ENCODE measurements around the gene CCDC192.

CCDC192 gene

DNA sequence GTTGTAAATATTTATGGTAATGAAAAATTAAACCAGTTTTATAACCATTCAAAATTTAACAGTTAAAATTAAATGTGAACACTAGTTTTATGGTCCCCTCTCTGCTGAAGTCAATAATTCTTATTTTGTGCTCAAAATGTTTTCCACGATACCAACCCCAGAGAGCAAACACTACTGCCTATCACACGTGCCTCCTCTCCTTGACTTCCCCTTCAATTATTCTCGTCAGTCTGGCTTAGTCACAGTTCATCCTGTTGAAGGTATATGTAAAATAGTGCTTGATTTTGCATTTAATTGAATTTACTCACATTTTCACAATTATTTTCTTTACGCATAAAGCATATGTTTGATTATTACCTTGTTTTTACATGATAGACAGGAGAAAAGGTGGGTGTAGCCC, 148.8 kb downstream of the CCDC192 start:
- no peak for DNase-seq

DNA sequence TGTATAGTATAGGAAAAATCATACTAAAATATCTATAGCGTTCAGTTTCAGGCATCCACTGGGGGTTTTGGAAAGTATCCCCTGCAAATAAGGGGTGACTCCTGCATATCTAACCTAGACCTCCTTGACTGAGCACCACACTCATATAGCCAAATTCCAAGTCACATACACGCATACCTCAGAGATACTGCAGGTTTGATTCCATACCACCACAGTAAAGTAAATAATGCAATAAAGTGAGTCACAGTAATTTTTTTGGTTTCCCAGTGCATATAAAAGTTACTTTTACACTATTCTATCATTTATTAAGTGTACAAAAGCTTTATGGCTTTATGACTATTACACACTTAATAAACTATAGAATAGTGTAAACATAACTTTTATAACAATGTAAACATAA, 151.3 kb downstream of the CCDC192 start:
- no peak for DNase-seq

DNA sequence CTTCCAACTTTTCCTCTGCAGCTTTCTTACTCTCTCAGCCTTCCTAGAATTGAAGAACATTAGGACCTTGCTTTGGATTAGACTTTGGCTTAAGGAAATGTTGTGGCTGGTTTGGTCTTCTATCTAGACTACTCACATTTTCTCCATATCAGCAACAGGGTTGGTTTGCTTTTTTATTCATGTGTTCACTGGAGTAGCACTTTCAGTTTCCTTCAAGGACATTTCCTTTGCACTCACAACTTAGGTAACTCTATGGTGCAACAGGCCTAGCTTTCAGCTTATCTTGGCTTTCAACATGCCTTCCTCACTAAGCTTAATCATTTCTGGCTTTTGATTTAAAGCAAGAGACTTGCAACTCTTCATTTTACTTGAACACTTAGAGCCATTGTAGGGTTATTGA, 153.1 kb downstream of the CCDC192 start:
- DNase-seq: no peak

DNA sequence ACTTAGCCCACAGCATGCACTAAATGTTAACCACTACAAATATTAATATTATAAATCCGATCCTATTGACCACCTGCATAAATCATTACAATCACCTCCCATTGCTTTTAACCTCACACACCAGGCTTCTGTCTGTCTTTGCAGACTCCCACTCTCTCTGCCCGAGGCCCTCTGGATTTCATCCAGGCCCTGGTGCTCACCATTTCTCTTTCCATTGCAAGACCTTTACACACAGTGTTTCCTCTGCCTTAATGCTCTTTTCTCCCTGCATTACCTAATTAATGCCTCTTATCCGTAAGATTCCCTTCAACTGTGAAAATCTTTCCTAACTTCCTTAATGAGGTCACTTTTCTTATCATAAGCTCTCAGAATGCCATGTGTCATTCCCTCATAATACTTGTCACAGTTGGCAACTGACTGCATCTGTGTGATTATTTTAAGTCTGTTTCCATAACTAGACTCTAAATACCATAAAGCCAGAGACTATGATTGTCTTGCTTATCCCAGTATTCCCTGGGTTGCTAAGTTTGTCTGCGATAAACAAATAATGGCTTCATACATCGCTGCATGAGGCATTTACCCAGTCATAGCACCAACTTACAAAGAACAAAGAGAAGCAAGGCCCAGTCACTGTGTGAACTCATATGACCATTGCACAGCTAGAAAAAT, 155.1 kb downstream of the CCDC192 start:
- no peak for DNase-seq

DNA sequence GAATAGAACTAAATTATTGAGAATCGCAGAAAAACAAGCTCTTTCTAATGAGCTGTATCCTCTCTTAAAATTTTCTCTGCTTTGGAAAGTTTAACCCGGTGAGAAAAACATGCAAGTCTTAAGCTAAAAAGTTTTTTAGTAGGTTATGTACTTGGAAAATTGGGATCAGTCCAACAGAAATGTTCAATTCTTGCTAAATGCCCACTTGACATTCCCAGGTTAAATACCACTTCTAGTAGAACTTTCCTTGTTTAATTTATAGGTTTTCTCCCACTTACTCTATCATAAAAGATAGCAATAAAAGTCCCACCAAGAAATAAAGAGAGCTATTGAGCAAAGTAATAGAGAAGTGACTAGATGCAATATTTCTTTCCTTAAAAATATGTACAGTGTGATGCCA, 157.1 kb downstream of the CCDC192 start:
- no peak for DNase-seq

DNA sequence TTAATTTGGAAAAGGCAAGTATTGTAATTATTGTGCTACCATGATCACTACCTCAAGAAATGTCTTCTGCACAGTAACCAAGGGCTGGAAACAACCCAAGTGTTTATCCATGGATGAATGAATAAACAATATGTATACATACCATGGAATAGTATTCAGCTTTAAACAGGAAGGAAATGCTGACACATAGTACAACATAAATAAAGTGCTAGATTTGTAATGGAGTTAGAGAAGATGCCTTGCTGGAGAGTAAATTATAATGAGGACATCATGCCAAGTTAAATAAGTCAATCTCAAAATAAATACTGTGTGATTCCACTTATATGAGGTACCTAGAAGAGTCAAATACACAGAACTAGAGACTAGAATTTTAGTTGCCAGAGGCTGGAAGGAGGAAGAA, 160.0 kb downstream of the CCDC192 start:
- DNase-seq: no peak

DNA sequence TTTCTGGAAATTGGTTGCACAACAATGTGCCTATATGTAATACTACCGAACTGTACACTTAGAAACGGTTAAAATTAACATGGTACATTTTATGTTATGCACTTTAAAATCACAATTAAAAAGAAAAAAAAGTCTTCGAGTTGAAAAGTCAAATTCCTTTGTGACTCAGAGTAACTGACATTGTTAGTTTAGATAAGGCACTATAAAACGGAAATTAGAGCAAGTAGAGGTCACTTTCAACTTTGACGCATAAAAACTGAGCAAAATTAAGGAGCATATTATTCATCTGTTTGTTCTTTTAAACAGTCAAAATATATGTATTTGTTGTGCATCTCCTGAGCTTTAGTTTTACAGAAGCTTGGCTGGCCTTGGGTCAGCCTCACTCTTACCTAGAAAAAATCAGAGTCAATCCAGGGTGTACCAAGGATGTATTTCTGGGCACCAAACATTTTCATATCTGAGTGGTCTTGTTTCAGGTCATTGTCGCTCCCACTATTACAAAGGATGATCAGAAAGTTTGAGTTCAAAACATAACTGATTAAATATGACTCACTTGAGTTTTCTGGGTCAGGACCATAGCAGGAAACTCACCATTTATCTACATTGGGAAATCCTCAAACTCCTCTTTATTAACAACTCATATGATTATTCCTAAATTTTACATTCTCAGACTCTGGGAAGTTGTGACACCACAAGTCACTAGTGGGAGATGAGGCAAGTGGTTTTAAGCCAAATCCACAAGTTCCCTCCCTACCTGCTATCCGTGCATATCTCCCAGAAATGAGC, 160.6 kb downstream of the CCDC192 start:
- DNase-seq: no peak

DNA sequence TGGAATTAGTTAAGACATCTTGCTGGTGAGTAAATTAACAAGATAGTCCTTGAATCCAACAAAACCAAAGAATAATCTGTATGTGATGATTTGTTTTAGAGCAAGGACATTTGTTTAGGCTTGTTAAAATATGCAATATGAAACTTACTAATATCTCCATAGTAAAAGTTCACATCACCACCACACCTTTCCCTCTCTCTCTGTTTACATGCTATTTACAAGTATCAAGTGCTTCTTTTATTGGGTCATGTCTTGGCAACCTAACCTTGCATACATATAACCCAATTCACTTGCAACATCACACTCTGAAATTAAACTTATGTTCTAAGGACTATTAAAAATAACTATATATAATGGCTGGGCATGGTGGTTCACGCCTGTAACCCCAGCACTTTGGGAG, 161.3 kb downstream of the CCDC192 start:
- no peak for DNase-seq

DNA sequence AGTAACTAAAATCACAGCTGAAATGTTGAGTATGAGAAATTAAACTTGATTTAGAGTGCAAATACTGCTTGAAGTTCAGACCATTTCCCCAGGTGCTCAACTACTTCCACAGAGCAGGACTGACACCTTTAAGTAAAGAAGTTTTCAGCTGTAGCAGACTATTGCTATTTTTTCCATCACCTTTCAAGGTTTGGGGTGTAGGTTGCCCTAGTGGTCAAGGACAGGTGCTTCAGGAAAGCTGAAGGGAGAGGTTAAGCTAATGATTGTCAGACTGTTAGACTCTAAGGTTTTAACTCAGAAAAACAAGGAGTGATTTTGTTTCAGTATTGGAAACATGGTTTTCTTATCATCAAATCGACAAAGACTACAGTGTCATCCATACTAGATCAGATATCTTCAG, 162.1 kb downstream of the CCDC192 start:
- no peak for DNase-seq

DNA sequence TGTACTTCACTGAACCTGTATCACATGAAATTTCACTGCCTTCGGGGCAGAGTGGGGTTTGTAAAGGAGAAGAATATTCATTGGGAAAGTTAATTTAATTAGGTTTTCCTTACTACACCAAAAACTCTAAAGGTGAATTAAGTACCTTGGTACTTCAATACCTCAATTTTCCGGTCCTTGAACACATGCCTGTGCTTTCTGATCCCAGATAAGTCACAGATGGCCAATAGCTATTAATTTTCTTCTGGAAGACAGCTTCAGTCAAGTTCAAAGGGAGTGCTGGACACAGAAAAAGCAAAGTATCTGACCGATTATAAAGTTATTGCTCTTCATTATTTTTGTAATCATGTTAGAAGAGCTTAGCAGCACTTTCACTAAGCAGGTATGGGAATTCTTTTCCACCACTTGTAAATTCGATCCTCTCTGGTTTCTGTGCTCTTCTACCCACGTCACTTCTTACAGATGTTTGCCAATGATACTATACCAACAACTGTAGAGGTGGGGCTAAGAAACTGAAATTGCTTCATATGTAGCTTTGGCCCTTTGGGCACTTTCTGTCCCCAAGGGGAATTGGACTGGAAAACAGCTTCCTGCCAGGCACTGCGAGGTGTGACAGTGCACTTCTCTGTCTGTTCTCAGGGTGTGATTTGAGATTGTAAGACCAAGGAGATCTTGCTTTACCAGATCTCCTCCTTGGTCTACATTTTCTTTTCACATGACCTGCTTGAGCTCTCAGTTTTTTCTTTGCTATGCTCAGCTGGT, 164.0 kb downstream of the CCDC192 start:
- DNase-seq: no peak

DNA sequence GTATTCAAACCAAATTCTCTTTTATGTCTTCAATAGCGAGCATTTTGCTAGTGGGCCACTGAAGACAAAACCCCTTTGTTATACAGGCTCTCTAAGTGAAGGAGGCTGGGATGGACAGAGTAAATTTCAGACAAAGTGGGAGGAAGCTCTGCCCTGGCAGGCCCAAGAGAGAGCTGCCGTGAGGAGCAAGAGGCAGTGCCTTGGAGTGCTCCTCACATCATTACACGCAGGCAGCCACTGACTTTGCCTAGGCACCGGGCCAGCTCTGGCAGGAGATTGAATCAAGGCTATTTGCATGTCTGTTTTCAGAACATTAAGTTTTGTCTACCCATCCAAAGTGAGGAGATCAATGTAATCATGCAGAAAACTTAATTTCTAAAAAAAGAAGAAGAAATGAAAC, 167.7 kb downstream of the CCDC192 start:
- no peak for DNase-seq

DNA sequence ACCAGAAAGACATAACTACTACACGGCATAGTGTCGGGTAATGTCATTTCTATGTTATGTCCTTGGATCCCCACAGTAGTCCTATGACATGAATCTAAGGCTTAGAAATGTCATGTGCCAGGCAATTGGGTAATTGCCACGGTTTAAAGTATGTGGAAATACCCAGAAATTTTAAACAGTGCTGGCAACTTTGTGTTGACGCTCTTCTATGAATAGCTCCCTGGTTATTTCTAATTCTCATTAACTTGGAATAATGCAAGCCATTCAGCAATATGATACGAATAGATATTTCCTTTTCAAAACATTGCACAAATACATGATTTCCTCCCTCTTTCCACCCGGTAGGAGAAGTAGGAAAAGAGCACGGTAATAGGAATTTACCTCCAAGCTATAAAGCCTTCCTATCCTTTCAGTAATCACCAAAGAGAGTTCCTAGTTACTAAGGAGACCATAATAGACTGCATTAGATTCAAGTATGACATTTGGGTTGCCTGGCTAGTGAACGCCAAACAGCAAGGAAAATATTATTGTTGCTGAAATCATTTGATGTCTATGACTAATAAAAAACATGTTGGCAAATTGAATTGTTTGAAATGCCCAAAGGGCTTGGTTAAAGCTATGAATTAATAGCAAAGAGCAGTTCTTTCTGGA, 168.4 kb downstream of the CCDC192 start:
- no peak for DNase-seq

DNA sequence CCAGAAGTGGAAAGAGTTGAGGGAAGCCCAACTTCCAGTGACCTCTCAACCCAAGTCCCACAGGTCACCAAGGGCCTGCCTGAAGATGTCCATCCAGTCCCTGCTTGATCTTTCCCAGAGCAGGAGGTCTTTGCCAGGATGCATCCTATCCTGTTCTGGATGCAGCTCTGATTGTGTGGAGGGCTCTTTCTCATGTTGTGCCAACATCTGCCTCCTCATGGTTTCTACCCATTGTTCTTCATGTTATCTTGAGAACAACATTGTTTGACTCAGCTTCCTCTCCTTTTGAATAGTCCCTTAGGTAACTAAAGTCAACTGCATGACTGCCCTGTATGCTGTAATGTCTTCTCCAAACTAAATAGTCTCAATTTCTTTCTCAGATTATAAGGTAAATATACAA, 169.3 kb downstream of the CCDC192 start:
- no peak for DNase-seq

DNA sequence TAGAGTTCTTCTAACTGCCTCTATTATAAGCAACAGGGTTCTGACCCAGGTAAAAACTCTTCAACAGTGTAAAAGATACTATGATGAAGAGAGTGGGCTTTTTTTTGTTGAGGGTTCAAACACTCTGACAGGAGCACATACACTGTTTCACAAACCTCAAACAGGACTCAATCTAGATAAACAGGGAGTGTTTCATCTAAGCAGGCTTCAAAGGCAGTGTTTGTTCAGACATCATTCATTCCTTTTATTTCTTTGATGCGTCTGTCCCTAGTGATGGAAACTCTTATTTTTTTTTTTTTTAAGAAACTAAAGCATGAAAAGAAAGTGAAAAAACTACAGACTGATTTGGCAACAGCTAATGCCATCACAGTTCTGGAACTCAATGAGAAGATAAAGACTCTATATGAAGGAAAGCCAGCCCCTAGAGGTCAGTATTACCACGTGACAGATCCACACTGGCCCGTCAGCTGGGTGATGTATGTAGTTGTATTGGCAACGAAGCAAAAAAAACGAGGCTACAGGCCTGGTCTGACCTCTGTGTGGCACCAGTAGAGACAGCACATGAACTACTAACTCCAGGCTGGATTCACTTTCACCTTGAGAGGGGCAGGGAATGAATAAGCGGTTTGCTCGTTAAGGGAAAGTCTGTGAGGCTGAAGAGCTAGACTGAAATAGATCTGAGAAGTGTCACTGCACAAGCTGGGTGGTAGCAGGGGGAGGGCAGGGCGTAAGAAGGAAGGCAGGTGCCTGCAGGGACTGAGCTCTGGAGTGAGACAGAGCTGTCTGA, 172.2 kb downstream of the CCDC192 start:
- DNase-seq: peak; percentile 31

DNA sequence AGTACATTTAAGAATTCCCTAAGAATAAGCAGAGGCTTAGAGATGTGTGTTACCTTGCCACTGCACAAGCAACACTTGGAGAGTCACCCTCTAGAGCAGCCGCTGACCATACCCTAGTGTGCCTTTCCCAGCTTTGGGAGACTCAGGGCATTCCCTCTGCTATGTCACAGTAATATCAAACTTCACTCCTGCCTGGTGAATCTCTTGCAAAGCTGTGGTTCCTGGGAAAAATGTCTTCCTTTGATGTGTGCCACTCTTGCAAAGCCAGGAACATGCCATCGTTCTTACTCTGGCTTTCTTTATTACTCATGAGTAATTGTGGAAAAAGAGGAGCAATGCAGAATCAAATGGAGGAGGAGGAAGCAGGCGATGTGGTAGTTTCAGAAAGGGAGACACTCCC, 173.2 kb downstream of the CCDC192 start:
- no peak for DNase-seq

DNA sequence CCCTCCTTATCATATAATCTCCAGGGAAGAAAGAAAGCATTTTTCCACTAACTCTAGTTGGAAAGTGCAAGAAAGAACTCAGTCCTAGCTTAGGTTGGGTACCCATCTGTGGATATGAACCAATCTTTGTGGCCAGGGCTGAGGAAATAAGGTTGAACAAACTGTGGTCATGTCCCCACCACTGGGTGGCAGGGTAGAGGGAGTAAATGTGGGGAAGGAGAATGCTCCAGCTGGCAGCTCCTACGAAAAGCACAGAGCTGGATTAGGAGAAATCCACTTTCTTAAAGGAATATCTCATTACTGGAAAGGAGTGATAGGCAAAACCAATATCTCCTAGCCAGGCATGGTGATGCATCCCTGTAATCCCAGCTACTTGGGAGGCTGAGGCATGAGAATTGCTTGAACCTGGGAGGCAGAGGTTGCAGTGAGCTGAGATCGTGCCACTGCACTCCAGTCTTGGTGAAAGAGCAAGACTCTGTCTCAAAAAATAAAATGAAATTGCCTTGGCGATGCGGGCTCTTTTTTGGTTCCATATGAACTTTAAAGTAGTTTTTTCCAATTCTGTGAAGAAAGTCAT, 175.1 kb downstream of the CCDC192 start:
- DNase-seq: no peak

DNA sequence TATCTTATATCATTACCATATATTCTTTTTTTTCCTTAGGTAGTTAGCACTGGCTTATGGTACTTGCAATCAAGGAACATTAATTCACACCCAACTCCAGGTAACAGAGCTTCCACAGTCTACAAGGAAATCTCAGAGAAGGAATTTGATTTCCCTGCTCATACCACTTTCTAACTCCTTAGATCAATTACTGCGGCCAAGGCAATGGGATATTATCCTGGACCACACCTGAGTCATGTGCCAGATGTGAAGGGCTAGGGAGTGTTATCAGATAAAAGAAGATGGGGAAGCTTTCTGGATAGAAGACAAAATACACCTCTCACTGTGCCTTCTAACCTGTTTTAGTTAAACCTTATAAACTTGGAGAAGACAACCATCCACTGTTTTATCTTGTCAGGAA, 181.2 kb downstream of the CCDC192 start:
- no peak for DNase-seq

DNA sequence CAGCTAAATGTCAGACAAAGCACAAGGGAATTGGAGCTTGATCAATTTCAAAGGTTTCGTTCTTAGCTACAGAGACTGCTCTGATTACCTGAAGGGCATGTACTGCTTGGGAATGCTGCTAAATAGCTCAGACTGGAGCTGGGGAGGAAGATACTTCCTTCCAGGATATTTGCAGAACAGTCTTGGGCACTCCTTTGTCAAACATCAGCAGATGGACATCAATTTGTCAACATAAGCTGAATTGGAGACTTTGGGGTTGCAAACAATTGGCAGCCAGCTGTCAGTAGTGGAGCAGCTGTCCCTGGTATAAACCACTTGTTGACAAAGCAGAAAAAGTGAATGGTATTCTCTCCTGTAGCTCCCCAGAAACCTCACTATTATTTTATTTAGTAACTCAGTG, 182.0 kb downstream of the CCDC192 start:
- no peak for DNase-seq

DNA sequence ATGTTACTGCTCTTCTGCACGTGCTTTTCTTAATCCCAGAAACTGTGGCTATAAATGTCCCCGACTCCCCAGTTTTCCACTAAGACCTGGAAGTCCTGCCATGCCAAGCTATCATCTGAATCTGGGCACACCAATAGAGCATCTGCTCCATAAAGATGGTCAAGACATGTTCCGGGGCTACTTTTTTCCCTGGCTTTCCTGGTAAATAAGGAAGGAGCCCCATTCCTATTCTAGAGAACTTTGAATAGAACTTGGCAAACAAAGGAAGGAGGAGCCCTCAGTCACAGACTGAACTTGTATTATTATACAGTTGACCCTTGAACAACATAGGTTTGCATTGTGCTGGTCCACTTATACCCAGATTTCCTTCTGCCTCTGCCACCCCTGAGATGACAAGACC, 182.9 kb downstream of the CCDC192 start:
- no peak for DNase-seq

DNA sequence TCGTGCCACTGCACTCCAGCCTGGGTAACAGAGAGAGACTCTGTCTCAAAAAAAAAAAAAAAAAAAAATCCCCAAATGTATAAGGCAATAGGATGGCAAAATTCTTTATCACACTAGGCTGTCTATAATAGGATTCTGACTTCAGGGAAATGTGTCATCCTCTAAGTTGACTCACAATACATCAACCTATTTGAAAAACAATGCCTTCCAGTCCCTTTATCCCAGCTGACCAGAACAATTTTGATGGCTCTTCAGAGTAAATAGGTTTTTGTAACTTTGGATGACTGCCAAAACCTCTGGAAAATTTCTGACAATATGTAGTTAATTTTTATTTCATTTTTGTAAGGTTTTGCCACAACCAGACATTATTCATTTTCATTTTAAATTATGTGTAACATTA, 184.1 kb downstream of the CCDC192 start:
- DNase-seq: no peak

DNA sequence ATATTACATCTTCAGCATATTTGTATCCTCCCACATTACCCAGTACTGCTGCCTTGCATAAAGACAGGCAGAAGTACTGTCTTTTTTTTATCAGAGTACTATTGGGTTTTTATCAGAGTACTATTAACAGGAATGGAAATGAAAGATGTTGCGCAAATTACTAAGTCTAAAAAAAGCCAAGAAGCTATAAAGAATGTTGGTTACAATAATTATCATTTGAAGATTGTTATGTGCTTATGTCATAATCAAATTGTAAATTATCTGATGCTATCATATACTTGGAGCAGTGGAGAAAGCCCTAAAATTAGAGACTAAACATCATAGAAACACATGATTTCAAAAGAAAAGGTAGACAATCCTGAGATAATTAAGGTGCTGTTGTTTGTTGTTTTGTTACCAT, 188.8 kb downstream of the CCDC192 start:
- no peak for DNase-seq

DNA sequence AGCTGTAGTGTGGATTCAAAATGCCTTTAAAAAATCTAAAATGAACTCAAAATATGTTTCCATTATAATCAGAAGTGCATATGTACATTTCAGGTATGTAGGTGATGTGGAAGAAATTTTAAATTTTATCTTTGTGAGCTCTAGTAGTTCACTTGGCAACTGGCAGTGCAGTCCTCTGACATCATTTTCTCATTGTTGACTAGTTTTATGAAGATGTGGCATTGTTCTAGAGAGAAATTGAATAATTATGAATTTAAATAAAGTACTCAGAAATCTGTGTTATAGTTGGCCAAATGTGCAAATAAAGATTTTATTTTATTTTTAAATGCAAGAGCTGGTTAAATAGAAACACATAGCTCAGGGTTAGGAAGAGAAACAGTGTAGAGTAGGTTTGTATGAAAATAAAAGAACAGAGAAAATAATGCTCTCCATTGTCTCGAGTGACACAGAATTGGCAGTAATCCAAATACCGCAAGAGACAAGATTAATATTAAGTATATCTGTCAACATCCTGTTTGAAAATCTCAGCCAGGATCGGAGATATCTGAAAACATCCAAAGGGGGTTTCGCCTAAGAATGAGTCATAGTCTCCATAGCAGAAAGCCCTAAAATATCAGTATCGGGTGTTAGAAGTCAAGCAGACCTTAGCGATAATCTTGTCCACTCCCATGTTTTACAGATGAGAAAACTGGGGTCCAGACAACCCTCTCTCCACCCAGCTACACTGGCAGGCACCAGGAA, 189.4 kb downstream of the CCDC192 start:
- DNase-seq: peak; percentile 42

Data from CD4-positive, alpha-beta T cell treated with Interleukin-12 subunit alpha and Interleukin-12 subunit beta, for 1 hour (primary cell).